Medulla oblongata (tissue), 1 donor: Measurements from ENCODE around the gene TP53I13.

Source experiments
- DNase-seq: peaks from one replicate; pipeline ENCODE4 v3.0.0-alpha.2; 2015; ENCODE audit errors: extremely low spot score

Gene TP53I13

GRCh38 chr17:29593591-29594518, 25.4 kb downstream of the TP53I13 start:
- DNase-seq: no peak

GRCh38 chr17:29594519-29595090, 26.1 kb downstream of the TP53I13 start:
- DNase-seq: no peak

GRCh38 chr17:29595107-29595942, 26.8 kb downstream of the TP53I13 start:
- DNase-seq: no peak

DNA sequence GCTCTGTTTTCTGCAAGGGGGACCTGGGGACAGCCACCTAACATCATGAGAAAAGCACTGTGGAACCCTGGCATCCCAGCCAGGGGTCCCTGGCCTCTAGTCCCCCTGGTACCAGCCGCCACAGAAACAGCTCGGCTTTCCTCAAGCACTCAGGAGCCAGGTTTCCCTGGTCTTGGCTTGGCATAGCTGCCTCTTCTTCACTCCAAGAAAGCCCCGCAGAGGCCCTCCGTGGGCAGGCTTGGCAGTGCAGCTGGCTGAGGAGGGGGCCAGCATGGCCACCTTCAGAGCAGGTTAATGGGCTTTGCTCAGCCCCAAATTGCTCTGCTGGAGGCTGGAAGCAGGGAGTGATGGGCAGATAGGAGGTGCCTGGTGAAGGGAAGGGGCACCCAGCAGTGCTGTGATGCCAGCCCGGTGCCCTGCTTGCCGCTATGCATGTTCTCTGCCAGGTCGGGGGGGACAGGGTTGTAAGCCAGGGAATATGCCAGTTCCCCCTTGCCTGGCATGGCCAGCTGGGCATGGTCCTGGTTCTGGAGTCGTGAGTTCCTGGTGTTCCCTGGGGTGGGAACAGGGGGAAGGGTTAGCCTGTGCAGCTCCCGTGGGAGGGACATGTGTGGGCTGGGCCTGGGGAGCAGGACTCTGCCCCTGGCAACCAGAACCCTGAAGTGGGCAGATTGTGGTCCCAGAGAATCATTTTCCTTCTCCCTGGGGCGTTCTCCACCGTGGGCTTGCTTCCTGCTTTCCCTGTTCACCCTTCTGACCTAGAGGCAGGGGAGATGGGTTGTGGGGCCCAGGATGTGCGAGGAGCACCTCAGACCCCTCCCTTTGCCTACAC, 27.7 kb downstream of the TP53I13 start:
- no peak for DNase-seq

DNA sequence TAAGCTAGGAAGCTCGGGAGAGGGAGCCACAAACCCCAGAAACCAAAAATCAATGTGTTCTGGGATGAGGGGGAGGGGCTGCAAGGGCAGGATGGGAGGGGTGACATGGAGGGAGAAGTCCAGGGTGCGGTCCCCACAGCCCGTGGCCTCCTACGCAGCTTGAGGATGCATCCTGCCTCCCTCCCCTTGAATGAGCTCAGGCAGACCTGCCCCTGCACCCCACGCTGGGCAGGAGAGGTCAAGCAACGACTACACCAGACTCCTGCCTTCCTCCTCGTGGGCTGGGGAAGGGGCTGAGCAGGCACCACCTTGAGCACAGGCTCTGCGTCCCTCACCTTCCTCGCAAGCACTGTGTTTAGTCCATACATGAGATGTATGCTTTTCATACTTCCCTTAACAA, 28.3 kb downstream of the TP53I13 start:
- no peak for DNase-seq

GRCh38 chr17:29597361-29598172, 29.1 kb downstream of the TP53I13 start:
- no peak for DNase-seq

DNA sequence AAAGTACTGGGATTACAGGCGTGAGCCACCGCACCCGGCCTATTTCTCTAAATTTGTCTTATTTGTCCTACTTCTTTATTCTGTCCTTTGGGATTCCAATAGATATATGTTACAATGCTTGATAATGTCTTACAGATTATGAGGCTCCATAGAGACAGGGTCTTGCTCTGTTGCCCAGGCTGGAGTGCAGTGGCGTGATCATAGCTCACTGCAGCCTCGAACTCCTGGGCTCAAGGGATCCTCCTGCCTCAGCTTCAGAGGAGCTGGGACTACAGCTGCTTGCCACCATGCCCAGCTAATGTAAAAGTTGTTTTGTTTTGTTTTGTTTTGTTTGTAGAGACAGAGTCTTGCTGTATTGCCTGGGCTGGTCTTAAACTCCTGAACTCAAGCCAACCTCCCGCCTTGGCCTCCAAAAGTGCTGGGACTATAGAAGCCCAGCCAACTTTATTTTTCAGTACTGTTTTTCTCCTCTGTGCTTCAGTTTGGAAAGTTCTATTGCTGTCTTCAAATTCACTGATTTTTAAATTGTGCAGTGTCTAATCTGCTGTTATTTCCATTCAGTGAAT, 34.7 kb downstream of the TP53I13 start:
- DNase-seq: no peak

GRCh38 chr17:29607557-29608195, 39.2 kb downstream of the TP53I13 start:
- no peak for DNase-seq

GRCh38 chr17:29608986-29609385, 40.5 kb downstream of the TP53I13 start:
- DNase-seq: no peak

DNA sequence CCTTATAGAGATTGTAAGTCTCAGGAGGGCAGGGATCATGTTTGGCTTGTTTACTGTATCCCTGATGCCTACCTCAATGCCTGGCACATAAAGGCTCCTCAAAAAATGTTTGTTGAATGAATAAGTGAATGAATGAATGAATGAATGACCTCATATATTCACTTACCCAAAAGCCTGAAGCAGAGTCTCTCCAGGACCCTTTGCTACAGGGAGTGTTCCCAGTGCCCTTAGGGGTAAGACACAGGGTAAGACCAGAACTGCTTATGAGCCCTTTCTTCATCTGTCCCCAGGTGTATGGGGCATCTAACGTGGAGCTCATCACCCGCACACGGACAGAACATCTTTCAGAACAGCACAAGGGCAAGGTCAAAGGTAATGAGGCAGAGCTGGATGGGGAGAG, 41.9 kb downstream of the TP53I13 start:
- DNase-seq: no peak

- DNase-seq: no peak
Observed at GRCh38 chr17:29611351-29612093, 43.0 kb downstream of the TP53I13 start.

- DNase-seq: no peak
Observed at GRCh38 chr17:29612094-29612403, 43.5 kb downstream of the TP53I13 start.

DNA sequence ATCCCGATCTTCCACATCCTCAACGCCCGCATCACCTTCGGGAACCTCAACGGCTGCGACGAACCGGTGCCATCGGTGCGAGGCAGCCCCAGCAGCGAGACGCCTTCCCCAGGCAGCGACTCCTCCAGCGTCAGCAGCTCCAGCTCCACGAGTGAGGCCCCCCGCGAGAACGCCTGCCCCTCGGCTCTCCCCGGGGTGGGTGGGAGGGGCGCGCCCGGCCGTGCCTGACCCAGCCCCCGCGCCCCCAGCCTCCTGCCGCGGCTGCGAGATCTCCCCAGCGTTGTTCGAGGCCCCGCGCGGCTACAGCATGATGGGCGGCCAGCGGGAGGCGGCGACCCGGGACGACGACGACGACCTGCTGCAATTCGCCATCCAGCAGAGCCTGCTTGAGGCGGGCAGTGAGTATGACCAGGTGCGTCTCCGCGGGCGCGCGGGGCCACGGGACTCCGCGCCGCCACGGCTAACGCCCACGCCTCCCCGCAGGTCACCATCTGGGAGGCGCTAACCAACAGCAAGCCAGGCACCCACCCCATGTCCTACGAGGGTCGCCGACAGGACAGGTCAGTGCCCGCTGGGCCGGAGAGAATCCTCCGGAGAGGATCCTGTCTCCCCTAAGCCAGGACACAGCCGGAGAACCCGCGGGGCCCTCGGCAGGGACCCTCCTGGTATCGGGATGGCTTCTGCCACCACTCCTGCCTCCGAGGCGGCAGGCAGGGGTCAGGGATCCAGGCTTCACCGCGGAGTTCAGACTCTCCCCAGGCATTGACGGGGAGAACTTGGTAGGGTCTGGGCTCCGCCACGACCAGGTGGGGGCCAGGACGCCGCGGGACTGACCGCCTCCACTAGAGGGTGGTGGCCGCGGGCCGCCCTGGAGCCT, 44.1 kb downstream of the TP53I13 start:
- DNase-seq: no peak

- peak; percentile 91 for DNase-seq
Observed at GRCh38 chr17:29613352-29613837, 44.9 kb downstream of the TP53I13 start.

- no peak for DNase-seq
Observed at GRCh38 chr17:29613856-29614255, 45.4 kb downstream of the TP53I13 start.

GRCh38 chr17:29614349-29615047, 46.0 kb downstream of the TP53I13 start:
- DNase-seq: peak; percentile 80

DNA sequence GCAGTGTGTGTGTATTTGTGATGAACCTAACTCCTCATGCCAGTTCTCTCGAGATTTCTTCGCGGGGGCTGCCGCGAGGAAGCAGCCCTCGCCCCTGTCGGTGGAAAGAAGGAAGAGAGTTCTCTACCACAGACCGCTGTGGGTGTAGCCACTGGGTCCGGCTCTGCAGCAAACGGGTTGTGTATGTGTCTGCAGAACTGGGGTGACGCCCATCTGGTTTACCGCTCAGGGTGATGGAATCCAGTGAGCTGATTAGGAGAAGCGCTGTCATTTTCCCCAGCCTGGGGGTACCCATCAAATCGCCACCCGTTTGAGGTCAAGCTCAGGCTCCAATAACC, 46.5 kb downstream of the TP53I13 start:
- no peak for DNase-seq
